Panc1 (cell line): Measurements from ENCODE around the gene FRMD4A. TPM values are rescaled to one million over a fixed set of nuclear protein-coding genes. Genes with fewer than 3 reads are reported as not detected.

Experiments
- ATAC-seq: fragments of 200-7000 bp; cut with Tn5 transposase; 2 replicates; pipeline ENCODE4 v1.9.1; 2020; ENCODE audit warnings: mild to moderate bottlenecking, moderate library complexity
- BruUV-seq: library from RNA; stranded (reverse); fragments of 400-500 nt; replicated peaks from 2 replicates; lab custom pipeline; 2021; lab: Mats Ljungman, UMichigan
- CTCF ChIA-PET: fragments of 300-600 bp; sonication (Branson Sonifier 250); formaldehyde crosslinking; loops from one replicate; lab custom pipeline; 2022; ENCODE audit warnings: antibody characterized with exemption; lab: Charles Lee
- POLR2A ChIA-PET: fragments of 300-600 bp; sonication (Branson Sonifier 250); formaldehyde crosslinking; loops from one replicate; lab custom pipeline; 2022; ENCODE audit warnings: antibody characterized with exemption; lab: Charles Lee
- DNase-seq: peaks from one replicate; pipeline ENCODE4 v3.0.0-alpha.2; 2010; ENCODE audit warnings: low read depth, low spot score
- H3K27ac ChIP-seq: 2 replicates; pipeline ENCODE4 v1.5.1; 2011; ENCODE audit warnings: mild to moderate bottlenecking, low read length, inconsistent platforms
- H3K27me3 ChIP-seq: fragments of 200-500 bp; sonication (Bioruptor generic); 2 replicates; pipeline ENCODE4 v1.6.0; 2014; ENCODE audit warnings: low read length, inconsistent platforms; ENCODE audit not compliant: control insufficient read depth, insufficient read depth
- H3K36me3 ChIP-seq: fragments of 200-500 bp; sonication (Bioruptor generic); 2 replicates; pipeline ENCODE4 v1.5.1; 2014; ENCODE audit warnings: inconsistent platforms, mild to moderate bottlenecking, low read length, moderate library complexity; ENCODE audit not compliant: control insufficient read depth, insufficient read depth
- H3K4me1 ChIP-seq: 2 replicates; pipeline ENCODE4 v1.5.1; 2011; ENCODE audit warnings: inconsistent platforms, mild to moderate bottlenecking, low read length, moderate library complexity; ENCODE audit not compliant: control insufficient read depth, insufficient read depth
- H3K4me3 ChIP-seq, 2 experiments: 2 replicates each; pipeline ENCODE4 v1.5.1; 2011 to 2012; ENCODE audit warnings: low read depth in 2 of 2, low read length in 2 of 2, mild to moderate bottlenecking in 2 of 2, inconsistent platforms in 1 of 2, moderate library complexity in 1 of 2
- H3K9me3 ChIP-seq: fragments of 200-500 bp; sonication (Bioruptor generic); 2 replicates; pipeline ENCODE4 v1.5.1; 2014; ENCODE audit warnings: low read depth, mild to moderate bottlenecking, inconsistent platforms, low read length, moderate library complexity; ENCODE audit not compliant: control insufficient read depth, insufficient read depth
- CTCF ChIP-seq: fragments of 450-650 bp; IDR thresholded peaks from 2 replicates; pipeline ENCODE4 v1.5.1; 2017; ENCODE audit warnings: mild to moderate bottlenecking
- POLR2AphosphoS5 ChIP-seq: IDR thresholded peaks from 2 replicates; pipeline ENCODE4 v1.6.1; 2012; ENCODE audit warnings: mild to moderate bottlenecking, low read depth, low read length, moderate library complexity
- REST ChIP-seq, 2 experiments: IDR thresholded peaks; 2 replicates each; pipeline ENCODE4 v1.6.1; 2011 to 2012; ENCODE audit warnings: low read depth in 2 of 2, control low read depth in 1 of 2, low read length in 1 of 2, mild to moderate bottlenecking in 1 of 2, moderate library complexity in 1 of 2; ENCODE audit not compliant: insufficient read depth in 1 of 2
- SIN3A ChIP-seq: IDR thresholded peaks from 2 replicates; pipeline ENCODE4 v1.6.1; 2012; ENCODE audit warnings: low read depth, mild to moderate bottlenecking, low read length, moderate library complexity, borderline replicate concordance; ENCODE audit not compliant: insufficient read depth
- TCF7L2 ChIP-seq: IDR thresholded peaks from 2 replicates; pipeline ENCODE4 v1.6.1; 2011; ENCODE audit warnings: mild to moderate bottlenecking, low read depth, low read length, inconsistent platforms
- in situ Hi-C: cut with HindIII; loops from 2 replicates; pipeline ENCODE4 v1.10.0; 2016; ENCODE audit warnings: low sequenced_read_pairs, low pct_unique_long_range_greater_than_20kb
- intact Hi-C: fragments of 100-400 bp; cut with micrococcal nuclease; formaldehyde crosslinking; loops from one replicate; pipeline ENCODE4 v1.10.0; 2022; ENCODE audit not compliant: unreplicated experiment
- total RNA-seq: library from RNA; stranded (reverse); gene quantifications from one replicate; pipeline ENCODE4 v1.2.1, GENCODE V29; 2021; ENCODE audit not compliant: unreplicated experiment

FRMD4A gene
- total RNA-seq, 1 experiment from 2014 or later = 7.1 TPM

- Histone ChIP-seq H3K4me3 (no peak overlapping the region), H3K9me3 (no peaks in the 10 kb centered on the region), H3K27ac (no peak overlapping the region), H3K27me3 (no peaks in the 10 kb centered on the region), H3K4me1 (no peaks in the 10 kb centered on the region), H3K36me3 (no peaks in the 10 kb centered on the region)
- no peak for DNase-seq
- ChIA-PET POLR2A (no interaction called here), CTCF (no interaction called here)
- in situ Hi-C loops (no loop called here), intact Hi-C loops (no loop called here)
- TF ChIP-seq TCF7L2 = no peak
- no peak for TF ChIP-seq SIN3A
- no peak for TF ChIP-seq REST (IDR thresholded peaks at IDR 0.05; ENCODE audit: insufficient read depth in 1 of 2, low read depth in 2 of 2, low read length in 1 of 2)
- TF ChIP-seq CTCF = no peak
- no peak for TF ChIP-seq POLR2AphosphoS5
- BruUV-seq = no TSS peak
- ATAC-seq = no peak
Observed at GRCh38 chr10:13831711-13832141, 499.0 kb downstream of the FRMD4A start.

GRCh38 chr10:13830385-13830784 is 500.3 kb downstream of the FRMD4A start:
- no peak for DNase-seq
- in situ Hi-C loops (no loop called here), intact Hi-C loops (no loop called here)
- H3K36me3 ChIP-seq = no peaks in the 10 kb centered on the region
- CTCF ChIA-PET = no interaction called here
- H3K4me3 ChIP-seq = no peak overlapping the region
- no TSS peak for BruUV-seq
- no peak overlapping the region for H3K27ac ChIP-seq
- no peak for ATAC-seq
- POLR2A ChIA-PET = no interaction called here
- no peak for TF ChIP-seq SIN3A
- TF ChIP-seq REST (IDR thresholded peaks at IDR 0.05; ENCODE audit: insufficient read depth in 1 of 2, low read depth in 2 of 2, low read length in 1 of 2) = no peak
- TF ChIP-seq TCF7L2 = no peak
- TF ChIP-seq POLR2AphosphoS5 = no peak
- no peak for TF ChIP-seq CTCF
- H3K9me3 ChIP-seq = no peaks in the 10 kb centered on the region
- no peaks in the 10 kb centered on the region for H3K27me3 ChIP-seq
- no peaks in the 10 kb centered on the region for H3K4me1 ChIP-seq
